Type B pancreatic cell (in vitro differentiated cells): ENCODE results near the gene HRH1. TPM values are rescaled to one million over a fixed set of nuclear protein-coding genes. Genes with fewer than 3 reads are reported as not detected.
"Not testable (repeated sequence)": the region's sequence is repeated elsewhere in the genome, so short reads cannot be mapped to it uniquely, and the experiment has no call there.

Source experiments
- DNase-seq: peaks from one replicate; pipeline ENCODE4 v3.0.0; 2021; ENCODE audit warnings: mixed read lengths; ENCODE audit not compliant: unreplicated experiment; ENCODE audit errors: extremely low spot score
- H3K27ac Mint-ChIP-seq: 2 replicates; pipeline ENCODE4 v1.8.0; 2021; ENCODE audit warnings: mild to moderate bottlenecking, mixed read lengths
- H3K27me3 Mint-ChIP-seq: 2 replicates; pipeline ENCODE4 v1.8.0; 2021; ENCODE audit warnings: mixed read lengths
- H3K36me3 Mint-ChIP-seq: 2 replicates; pipeline ENCODE4 v1.8.0; 2021; ENCODE audit warnings: mixed read lengths
- H3K4me1 Mint-ChIP-seq: one replicate; pipeline ENCODE4 v1.8.0; 2021; ENCODE audit warnings: mixed read lengths; ENCODE audit not compliant: unreplicated experiment
- H3K4me3 Mint-ChIP-seq: 2 replicates; pipeline ENCODE4 v1.8.0; 2021; ENCODE audit warnings: mild to moderate bottlenecking, mixed read lengths
- H3K9me3 Mint-ChIP-seq: 2 replicates; pipeline ENCODE4 v1.8.0; 2021; ENCODE audit warnings: mixed read lengths
- CTCF ChIP-seq: fragments of 200-600 bp; sonication (generic); conservative IDR thresholded peaks from 2 replicates; pipeline ENCODE4 v1.5.0; 2021; ENCODE audit warnings: antibody characterized with exemption, mild to moderate bottlenecking
- long read RNA-seq: library from polyadenylated mRNA; unstranded; transcript quantifications from one replicate; pipeline ENCODE4 v2.0.0, GENCODE V29; 2020
- total RNA-seq: library from RNA; stranded (reverse); gene quantifications from 2 replicates; pipeline ENCODE4 v1.2.1, GENCODE V29; 2021; ENCODE audit warnings: low replicate concordance

The HRH1 gene
- total RNA-seq, result 4.7 and 7.7 TPM in 2 replicates
- long read RNA-seq, full-length matches to known transcripts, result 40 of 62 reads
- long read RNA-seq, partial matches to known transcripts, result 6 of 62 reads
- long read RNA-seq, other reads (novel, unspliced or antisense), result 16 of 62 reads

- TF ChIP-seq CTCF, result no peak
- peaks cover 88% of the 10 kb centered on the region for H3K27me3 Mint-ChIP-seq
- no peak for DNase-seq
- peaks cover 8% of the 10 kb centered on the region for H3K4me1 Mint-ChIP-seq
- H3K36me3 Mint-ChIP-seq, result peaks cover 3% of the 10 kb centered on the region
- H3K4me3 Mint-ChIP-seq, result peak within 1 kb of the TSS; percentile 86
- H3K27ac Mint-ChIP-seq, result peak within 1 kb of the TSS; percentile 12
- H3K9me3 Mint-ChIP-seq, result no peaks in the 10 kb centered on the region
These were observed at the start of gene HRH1 for GRCh38 chr3:11154036-11154952. Gene HRH1, plus strand, starts transcription at chr3:11154493. Its CDS starts 104,545 bp downstream, at chr3:11259038.

GRCh38 chr3:11113316-11113715 is 41.0 kb upstream of the HRH1 start:
- not testable (repeated sequence) for DNase-seq, H3K9me3 Mint-ChIP-seq, H3K36me3 Mint-ChIP-seq, H3K4me3 Mint-ChIP-seq, H3K4me1 Mint-ChIP-seq, H3K27ac Mint-ChIP-seq
- peaks cover 43% of the 10 kb centered on the region for H3K27me3 Mint-ChIP-seq

- no peak for DNase-seq
- H3K9me3 Mint-ChIP-seq, result no peaks in the 10 kb centered on the region
- no peak for TF ChIP-seq CTCF
- H3K27ac Mint-ChIP-seq, result no peak overlapping the region
- no peaks in the 10 kb centered on the region for H3K36me3 Mint-ChIP-seq
- H3K27me3 Mint-ChIP-seq, result peaks cover 30% of the 10 kb centered on the region
- no peak overlapping the region for H3K4me3 Mint-ChIP-seq
- no peaks in the 10 kb centered on the region for H3K4me1 Mint-ChIP-seq
These were observed 38.7 kb upstream of the HRH1 start for GRCh38 chr3:11115548-11115947.

- no peak for DNase-seq
- no peaks in the 10 kb centered on the region for H3K4me1 Mint-ChIP-seq
- no peak overlapping the region for H3K4me3 Mint-ChIP-seq
- no peak overlapping the region for H3K27ac Mint-ChIP-seq
- TF ChIP-seq CTCF, result no peak
- H3K27me3 Mint-ChIP-seq, result peaks cover 23% of the 10 kb centered on the region
- H3K36me3 Mint-ChIP-seq, result no peaks in the 10 kb centered on the region
- no peaks in the 10 kb centered on the region for H3K9me3 Mint-ChIP-seq
These were observed 37.8 kb upstream of the HRH1 start for GRCh38 chr3:11116336-11117059.

GRCh38 chr3:11117591-11117990 is 36.7 kb upstream of the HRH1 start:
- TF ChIP-seq CTCF, result no peak
- Mint-ChIP-seq H3K4me1 (no peaks in the 10 kb centered on the region), H3K9me3 (no peaks in the 10 kb centered on the region), H3K27me3 (peaks cover 14% of the 10 kb centered on the region), H3K4me3 (no peak overlapping the region), H3K27ac (no peak overlapping the region), H3K36me3 (no peaks in the 10 kb centered on the region)
- DNase-seq, result no peak
